HCT116 (cell line): ENCODE results near the gene ZRANB1.

Experiments
- SIN3A ChIP-seq: IDR thresholded peaks from 2 replicates; pipeline ENCODE4 v1.6.1; 2012; ENCODE audit warnings: low read depth
- TCF7L2 ChIP-seq: IDR thresholded peaks from 2 replicates; pipeline ENCODE4 v1.7.0; 2011; ENCODE audit warnings: borderline replicate concordance, inconsistent platforms; ENCODE audit not compliant: insufficient read depth, insufficient read length; ENCODE audit errors: extremely low read depth
- TF ChIP-seq, protein P1 (sequence below), 3 experiments: fragments of 200-600 bp in 1 of 3; sonication (generic) in 1 of 3; IDR thresholded peaks in 2 of 3; conservative IDR thresholded peaks in 1 of 3; 2 replicates each; pipeline ENCODE4 v1.5.1; 2012 to 2017; ENCODE audit warnings: low read depth in 2 of 3, low read length in 2 of 3, antibody characterized with exemption in 1 of 3, borderline replicate concordance in 1 of 3, control low read depth in 1 of 3, mild to moderate bottlenecking in 1 of 3, mixed read lengths in 1 of 3, mixed run types in 1 of 3, moderate library complexity in 1 of 3; ENCODE audit not compliant: insufficient read depth in 1 of 3
- TF ChIP-seq, protein P2 (sequence below): IDR thresholded peaks from 2 replicates; pipeline ENCODE4 v1.6.1; 2012; ENCODE audit warnings: low read depth

DNA sequence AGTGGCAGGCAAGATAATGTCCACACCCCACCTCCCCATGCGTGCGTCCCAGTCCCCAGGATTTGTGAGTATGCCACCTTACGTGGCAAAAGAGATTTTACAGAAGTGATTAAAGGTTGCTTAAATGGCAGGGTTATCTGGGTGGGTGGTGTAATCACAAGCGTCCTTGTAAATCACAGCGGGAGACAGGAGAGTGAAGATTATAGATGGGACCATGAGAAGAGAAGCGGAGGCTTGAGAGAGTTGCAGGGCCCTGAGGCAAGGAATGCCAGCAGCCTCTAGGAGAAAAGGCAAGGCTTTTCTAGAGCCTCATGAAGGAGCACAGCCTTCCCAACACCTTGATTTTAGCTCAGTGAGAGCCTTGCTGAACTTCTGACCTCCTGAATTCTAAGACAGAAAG, 10.2 kb downstream of the ZRANB1 start:
- TF ChIP-seq, protein P1, sequence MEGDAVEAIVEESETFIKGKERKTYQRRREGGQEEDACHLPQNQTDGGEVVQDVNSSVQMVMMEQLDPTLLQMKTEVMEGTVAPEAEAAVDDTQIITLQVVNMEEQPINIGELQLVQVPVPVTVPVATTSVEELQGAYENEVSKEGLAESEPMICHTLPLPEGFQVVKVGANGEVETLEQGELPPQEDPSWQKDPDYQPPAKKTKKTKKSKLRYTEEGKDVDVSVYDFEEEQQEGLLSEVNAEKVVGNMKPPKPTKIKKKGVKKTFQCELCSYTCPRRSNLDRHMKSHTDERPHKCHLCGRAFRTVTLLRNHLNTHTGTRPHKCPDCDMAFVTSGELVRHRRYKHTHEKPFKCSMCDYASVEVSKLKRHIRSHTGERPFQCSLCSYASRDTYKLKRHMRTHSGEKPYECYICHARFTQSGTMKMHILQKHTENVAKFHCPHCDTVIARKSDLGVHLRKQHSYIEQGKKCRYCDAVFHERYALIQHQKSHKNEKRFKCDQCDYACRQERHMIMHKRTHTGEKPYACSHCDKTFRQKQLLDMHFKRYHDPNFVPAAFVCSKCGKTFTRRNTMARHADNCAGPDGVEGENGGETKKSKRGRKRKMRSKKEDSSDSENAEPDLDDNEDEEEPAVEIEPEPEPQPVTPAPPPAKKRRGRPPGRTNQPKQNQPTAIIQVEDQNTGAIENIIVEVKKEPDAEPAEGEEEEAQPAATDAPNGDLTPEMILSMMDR (IDR thresholded peaks at IDR 0.05 in 2 of 3, conservative IDR thresholded peaks at IDR 0.05 in 1 of 3; ENCODE audit: borderline replicate concordance in 1 of 3, insufficient read depth in 1 of 3, low read depth in 2 of 3, low read length in 2 of 3), result no peak
- no peak for TF ChIP-seq SIN3A
- no peak for TF ChIP-seq TCF7L2
- TF ChIP-seq, protein P2, sequence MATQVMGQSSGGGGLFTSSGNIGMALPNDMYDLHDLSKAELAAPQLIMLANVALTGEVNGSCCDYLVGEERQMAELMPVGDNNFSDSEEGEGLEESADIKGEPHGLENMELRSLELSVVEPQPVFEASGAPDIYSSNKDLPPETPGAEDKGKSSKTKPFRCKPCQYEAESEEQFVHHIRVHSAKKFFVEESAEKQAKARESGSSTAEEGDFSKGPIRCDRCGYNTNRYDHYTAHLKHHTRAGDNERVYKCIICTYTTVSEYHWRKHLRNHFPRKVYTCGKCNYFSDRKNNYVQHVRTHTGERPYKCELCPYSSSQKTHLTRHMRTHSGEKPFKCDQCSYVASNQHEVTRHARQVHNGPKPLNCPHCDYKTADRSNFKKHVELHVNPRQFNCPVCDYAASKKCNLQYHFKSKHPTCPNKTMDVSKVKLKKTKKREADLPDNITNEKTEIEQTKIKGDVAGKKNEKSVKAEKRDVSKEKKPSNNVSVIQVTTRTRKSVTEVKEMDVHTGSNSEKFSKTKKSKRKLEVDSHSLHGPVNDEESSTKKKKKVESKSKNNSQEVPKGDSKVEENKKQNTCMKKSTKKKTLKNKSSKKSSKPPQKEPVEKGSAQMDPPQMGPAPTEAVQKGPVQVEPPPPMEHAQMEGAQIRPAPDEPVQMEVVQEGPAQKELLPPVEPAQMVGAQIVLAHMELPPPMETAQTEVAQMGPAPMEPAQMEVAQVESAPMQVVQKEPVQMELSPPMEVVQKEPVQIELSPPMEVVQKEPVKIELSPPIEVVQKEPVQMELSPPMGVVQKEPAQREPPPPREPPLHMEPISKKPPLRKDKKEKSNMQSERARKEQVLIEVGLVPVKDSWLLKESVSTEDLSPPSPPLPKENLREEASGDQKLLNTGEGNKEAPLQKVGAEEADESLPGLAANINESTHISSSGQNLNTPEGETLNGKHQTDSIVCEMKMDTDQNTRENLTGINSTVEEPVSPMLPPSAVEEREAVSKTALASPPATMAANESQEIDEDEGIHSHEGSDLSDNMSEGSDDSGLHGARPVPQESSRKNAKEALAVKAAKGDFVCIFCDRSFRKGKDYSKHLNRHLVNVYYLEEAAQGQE, result no peak
